Epidermal melanocyte (primary cell): ENCODE results near the gene COLQ.
"Not testable (repeated sequence)": the region's sequence is repeated elsewhere in the genome, so short reads cannot be mapped to it uniquely, and the experiment has no call there.

Experiments used
- DNase-seq: peaks from one replicate; pipeline ENCODE4 v3.0.0; 2011; ENCODE audit warnings: low spot score; ENCODE audit not compliant: insufficient read length

Gene COLQ

GRCh38 chr3:15493436-15493835 is 28.1 kb downstream of the COLQ start:
- DNase-seq = no peak

- no peak for DNase-seq
These were observed 28.6 kb downstream of the COLQ start for GRCh38 chr3:15492847-15493360.

GRCh38 chr3:15491143-15491542 is 30.4 kb downstream of the COLQ start:
- DNase-seq = no peak

DNA sequence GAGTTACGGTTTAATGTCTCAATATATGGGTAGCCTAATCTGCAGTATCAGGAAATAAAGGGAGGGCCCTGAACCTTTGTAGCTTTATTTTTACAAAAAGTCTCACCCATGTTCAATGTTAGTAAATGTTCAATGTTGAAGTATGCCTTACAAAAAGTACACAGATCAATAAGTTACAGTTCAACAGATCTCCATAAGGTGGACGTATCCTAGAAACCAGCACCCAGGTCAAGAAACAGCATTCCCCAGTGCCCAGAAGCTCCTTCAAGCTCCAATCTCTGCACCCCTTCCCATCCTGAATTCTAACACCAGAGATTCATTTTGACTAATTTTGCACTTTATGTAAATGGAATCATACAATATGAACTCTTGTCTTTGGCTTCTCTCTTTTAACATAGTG is 31.3 kb downstream of the COLQ start:
- no peak for DNase-seq

DNA sequence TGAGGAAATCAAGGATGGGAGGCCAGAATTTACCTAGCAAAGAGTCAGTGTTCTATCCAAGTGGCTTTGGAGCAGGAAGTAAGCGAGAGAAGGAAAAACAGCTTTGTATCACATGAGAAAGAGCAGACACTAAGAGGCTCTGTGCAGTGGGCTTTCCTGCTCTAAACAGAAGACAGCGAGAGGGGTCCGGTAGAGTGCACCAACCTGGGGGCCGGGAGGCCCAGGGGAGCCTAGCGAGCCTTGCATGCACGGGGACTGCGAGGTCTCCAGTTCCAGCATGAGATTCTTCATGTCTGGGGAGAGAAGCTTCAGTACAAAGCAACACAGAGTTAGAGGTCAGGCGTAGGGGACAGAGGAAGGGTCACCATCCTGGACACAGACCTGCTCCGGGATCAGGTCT is 33.5 kb downstream of the COLQ start:
- no peak for DNase-seq

DNA sequence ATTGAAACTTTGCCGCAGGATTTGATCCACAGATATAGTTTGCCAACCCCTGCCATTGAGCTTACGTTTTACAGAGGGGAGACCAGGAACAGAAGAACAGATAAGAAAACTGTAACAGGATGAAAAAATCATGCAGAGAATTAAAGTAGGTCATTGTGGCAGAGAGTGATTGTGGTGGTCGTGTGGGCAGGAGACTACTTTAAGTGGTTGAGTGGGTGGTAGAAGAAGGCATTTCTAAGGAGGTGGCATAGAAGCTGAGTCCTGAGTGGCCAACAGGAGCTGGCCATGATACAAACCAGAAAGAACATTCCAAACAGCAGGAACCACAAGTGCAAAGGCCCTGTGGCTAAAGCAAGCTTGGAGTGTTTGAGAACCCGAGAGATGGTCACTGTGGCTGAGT is 34.5 kb downstream of the COLQ start:
- DNase-seq = no peak

GRCh38 chr3:15486020-15486419 is 35.5 kb downstream of the COLQ start:
- no peak for DNase-seq

DNA sequence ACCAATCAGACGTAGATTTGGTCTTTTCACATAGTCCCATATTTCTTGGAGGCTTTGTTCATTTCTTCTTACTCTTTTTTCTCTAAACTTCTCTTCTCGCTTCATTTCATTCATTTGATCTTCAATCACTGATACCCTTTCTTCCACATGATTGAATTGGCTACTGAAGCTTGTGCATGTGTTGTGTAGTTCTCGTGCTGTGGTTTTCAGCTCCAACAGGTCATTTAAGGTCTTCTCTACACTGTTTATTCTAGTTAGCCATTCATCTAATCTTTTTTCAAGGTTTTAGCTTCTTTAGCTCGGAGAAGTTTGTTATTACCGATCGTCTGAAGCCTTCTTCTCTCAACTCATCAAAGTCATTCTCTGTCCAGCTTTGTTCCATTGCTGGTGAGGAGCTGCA is 37.0 kb downstream of the COLQ start:
- DNase-seq = not testable (repeated sequence)

DNA sequence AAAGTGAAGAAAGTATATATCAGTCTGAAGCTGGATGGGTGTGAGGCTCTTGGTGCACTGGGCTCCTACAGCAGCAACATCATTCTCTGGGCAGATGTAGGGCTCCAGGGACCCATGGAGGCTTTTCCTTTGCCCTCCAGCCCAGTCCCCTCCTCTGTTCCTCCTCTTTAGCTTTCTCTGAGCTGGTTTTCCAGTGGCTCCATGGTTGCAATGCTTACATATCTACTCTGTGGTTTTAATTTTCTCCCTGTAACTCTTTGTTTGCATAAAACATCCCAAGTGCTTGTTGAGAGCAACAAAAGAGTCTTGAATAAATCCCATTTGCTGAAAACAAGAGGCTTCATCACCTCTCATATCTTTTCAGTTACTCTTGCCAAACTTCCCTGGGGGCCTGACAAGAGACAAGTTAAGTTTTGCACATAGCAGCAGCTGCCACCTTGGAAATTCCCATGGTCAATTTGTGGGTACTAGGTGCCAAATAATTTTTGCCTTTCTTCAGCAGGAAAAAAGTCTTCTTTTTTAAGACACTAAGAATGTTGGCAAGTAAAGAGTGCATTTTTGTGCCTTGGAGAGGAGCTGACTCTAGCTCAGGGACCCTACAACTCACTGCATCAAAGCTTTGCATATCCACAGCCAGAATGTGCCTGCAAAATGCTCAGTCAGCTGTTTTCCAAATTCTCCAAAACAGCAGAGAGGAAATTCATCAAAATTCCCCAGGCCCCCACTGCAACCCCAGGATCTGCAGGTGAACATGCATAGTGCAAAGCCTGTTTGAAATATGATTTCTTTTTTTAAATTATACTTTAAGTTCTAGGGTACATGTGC is 41.9 kb downstream of the COLQ start:
- DNase-seq = no peak

- DNase-seq = no peak
These were observed 42.9 kb downstream of the COLQ start for GRCh38 chr3:15478640-15478979.

DNA sequence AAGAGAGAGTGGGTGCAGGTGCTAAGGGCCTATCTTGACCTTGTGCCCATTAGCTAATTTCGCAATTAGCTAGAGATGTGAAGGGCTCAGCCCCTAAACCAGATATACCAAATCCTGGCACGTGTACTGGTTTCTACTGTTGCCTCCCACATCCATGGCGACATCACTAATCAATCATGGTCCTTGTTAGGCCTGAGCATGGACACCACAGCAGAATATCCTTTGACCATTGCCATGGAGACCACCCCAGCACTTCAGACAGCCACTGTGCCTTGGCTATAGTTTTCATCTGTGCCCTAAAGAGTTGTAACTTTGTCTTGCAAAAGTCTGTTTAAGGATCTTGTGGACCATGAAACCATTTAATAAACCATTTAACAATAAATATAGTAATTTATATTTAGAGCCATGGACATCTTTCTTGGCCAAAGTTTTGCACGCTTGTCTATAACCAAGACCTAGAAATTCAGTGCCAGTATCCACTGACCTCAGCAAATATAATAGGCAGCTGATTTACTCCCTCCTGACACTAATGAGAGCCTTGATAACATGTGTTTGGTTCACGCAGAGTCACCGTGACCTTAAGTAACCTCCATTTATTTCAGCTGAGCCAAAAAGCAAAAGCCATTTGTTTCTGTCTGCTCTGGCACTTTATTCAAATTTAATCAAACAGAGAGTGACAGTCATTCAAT is 43.4 kb downstream of the COLQ start:
- no peak for DNase-seq

DNA sequence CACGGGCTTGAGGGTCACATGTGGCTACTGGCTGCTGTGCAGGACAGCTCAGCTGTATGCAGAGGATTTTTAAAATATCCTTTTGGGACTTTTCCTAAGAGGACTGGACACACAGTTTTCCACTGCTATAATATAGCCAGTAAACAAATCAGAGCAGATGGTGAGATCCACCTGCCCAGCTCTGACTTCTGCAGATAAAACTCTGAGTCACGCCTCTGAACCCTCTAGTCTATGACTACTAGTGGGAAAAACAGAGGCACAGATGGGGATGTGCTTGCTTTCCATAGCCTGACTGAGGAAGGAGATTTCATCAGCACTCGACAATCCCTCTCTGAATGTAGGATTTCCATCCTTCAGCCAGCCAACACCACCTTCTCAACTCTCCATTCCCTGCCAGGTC is 45.1 kb downstream of the COLQ start:
- no peak for DNase-seq

- DNase-seq = no peak
These were observed 46.3 kb downstream of the COLQ start for GRCh38 chr3:15475161-15475560.

DNA sequence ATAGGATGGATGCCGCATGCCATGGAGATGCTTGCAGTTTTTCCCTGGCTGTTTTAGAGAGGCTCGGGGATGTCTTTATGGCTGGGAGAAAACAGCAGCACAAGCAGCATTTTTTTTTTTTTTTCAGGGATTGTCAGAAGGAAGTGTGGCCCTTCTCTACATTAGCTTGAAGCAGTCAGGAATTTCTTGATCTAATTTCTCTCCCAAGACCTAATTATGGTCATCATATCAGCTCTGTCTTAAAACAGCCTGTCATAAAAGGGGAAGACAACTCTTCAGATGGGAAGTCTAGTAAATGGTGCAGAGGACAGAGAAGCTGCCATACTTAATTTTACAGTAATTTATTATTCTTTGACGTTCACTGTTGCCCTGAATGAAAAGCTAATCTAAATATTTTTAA is 49.6 kb downstream of the COLQ start:
- DNase-seq = no peak

DNA sequence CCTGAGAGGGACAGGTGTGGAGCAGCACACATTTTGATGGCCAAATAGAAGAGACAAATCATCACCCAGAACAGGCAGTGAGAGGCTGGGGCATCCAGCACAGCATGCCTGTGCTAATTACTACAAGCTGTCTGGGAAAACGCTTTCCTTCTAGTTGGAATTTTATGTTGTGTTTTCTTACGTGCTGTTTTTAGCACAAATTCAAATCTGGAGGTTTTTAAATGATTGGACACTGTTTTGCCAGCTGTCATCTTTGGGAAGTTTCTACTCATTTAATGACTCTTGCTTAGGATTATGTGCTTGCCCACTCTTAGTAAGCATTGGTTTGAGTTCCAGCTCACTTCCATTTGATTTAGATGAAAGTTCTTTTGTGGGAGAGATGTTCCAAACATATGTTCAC is 50.7 kb downstream of the COLQ start:
- DNase-seq = no peak

DNA sequence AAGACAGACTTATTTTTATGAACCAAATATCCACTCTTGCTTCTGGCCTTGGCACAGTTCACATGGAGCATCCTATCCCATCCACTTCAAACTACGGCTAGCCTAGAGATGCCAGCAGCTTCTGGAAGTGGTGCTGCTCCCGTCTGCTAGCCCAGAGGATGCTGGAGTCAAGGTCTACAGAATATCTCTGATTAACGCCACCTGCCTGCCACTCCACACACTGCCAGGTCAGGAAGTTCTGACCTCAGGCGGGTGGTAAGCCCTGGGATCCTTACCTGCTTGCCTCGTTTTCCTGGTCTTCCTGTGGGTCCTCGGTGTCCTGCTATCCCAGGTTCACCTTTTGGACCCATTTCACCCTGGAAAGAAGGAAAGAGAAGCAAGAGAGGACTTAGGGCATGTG is 51.2 kb downstream of the COLQ start:
- no peak for DNase-seq

GRCh38 chr3:15467227-15468181 is 54.0 kb downstream of the COLQ start:
- DNase-seq = no peak

- DNase-seq = no peak
These were observed 55.5 kb downstream of the COLQ start for GRCh38 chr3:15465876-15466585.

DNA sequence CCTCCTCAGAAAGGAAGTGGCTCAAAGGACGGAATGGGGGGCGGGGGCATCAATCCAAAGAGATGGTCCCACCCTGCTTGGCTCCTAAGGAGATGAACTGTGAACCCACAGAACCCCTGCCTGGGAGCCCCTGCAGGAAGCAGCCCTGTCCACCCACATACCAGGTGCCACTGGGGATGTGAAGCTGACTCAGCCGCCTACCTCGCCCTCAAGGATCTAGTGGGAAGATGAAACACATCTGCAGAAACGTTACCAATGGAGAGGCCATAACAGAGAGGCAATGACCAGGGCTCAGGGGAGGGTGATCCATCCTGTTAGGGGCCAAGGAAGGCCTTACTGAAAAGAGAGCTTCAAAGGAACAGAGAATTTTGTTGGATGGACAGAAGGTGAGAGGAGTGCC is 59.1 kb downstream of the COLQ start:
- no peak for DNase-seq

- DNase-seq = no peak
These were observed 60.5 kb downstream of the COLQ start for GRCh38 chr3:15460891-15461531.
